GM20431 (cell line): Measurements from ENCODE around the gene TMUB1.
"Not testable (repeated sequence)": the region's sequence is repeated elsewhere in the genome, so short reads cannot be mapped to it uniquely, and the experiment has no call there.

ENCODE experiments used
- in situ Hi-C: fragments of 300-500 bp; cut with MseI, MboI; formaldehyde crosslinking; loops from one replicate; pipeline ENCODE4 v1.15.0; 2020; ENCODE audit warnings: low sequenced_read_pairs; ENCODE audit not compliant: unreplicated experiment

The TMUB1 gene

DNA sequence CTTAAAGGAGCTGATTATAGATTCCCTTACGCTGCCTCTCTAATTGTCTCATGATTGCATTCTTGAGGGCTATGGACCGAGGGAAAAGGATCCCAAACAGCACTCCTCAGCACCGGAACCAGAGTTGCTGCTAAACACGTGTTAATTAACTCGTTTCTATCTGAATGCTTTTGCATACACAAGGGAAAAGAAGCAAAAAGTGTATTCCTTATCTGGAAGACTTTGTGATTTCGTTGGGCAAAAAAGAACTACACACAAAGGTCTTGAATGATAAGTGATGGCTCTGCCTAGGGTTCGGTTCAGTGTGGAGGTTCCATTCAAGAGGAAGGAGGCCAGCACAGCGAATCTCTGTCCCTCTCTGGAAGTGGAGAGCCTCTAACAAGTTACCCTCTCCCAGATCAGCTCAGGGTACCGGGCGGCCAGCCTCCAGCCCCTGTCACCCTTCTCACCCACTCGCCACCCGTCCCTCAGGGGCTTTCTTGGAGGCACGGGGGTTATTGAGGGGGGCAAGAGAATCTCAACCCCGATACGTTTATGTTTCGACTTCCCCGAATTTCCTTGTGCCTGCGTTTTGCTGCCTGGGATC lies 24.4 kb downstream of the TMUB1 start:
- in situ Hi-C loops: no loop called here

GRCh38 chr7:151057989-151058780 lies 25.1 kb downstream of the TMUB1 start:
- in situ Hi-C loops: no loop called here

DNA sequence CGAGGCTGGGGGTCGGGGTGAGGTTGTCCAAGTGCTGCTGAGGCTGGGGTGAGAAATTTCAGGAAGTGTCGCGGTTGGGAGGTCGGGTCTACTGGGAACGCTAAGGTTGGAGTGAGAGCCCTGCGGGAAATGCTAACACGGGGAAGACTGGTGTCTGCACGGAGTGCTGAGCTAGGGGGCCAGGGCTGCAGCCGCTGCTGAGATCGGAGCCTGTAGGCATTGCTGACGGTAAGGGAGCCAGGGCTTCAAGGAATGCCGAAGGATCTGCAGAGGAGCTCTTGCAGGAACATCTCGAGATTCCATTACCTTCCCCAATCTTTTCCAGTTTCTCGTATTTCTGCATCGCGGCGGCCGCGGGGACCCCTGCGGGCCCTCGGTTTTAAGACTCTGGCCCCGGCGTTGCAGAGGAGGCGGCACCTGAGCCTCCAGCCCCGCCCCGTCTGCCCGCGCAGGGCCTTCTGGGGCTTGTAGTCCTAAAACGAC lies 25.7 kb downstream of the TMUB1 start, which contains the start of gene CDK5:
Gene CDK5 (minus strand): TSS at position 392 of the 483 bp plus-strand sequence. CDS start 49 bp downstream, at position 343.
- in situ Hi-C loops: no loop called here

- in situ Hi-C loops: no loop called here
Observed at GRCh38 chr7:151056666-151057505, 26.4 kb downstream of the TMUB1 start.

DNA sequence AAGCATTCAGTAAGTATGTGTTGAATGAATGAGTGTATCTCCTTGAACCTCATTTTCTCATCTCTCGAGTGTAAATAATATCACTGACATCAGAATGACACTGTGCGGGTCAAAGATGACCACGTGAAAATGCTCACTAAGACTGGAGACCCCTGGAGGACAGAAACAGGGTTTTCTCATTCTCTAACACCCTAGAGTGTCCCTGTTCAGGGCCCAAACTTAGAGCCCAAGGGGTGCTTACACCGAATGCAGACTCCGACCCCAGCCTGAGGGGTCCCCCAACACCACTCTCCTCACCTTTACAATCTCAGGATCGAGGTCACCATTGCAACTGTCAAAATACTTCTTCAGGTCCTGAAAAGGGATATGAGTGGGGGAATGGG lies 27.0 kb downstream of the TMUB1 start:
- in situ Hi-C loops: no loop called here

- in situ Hi-C loops: no loop called here
Observed at GRCh38 chr7:151053751-151054150, 29.5 kb downstream of the TMUB1 start.

- in situ Hi-C loops: no loop called here
Observed at GRCh38 chr7:151053096-151053495, 30.2 kb downstream of the TMUB1 start.

DNA sequence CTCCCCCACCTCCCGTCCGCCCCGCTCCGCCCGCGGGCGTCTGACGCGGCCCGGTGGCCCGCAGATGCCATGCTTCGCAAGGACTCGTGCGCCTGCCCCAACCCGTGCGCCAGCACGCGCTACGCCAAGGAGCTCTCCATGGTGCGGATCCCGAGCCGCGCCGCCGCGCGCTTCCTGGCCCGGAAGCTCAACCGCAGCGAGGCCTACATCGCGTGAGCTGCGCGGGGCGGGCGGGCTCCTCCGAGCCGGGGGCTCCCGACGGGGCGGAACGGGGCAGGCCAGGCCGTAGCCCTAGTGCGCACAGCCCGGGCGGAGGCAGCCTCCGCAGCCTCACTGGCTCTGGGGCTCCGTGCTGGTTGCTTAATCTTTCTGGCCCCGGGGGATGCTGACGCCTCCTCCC lies 32.2 kb downstream of the TMUB1 start:
- in situ Hi-C loops: no loop called here

DNA sequence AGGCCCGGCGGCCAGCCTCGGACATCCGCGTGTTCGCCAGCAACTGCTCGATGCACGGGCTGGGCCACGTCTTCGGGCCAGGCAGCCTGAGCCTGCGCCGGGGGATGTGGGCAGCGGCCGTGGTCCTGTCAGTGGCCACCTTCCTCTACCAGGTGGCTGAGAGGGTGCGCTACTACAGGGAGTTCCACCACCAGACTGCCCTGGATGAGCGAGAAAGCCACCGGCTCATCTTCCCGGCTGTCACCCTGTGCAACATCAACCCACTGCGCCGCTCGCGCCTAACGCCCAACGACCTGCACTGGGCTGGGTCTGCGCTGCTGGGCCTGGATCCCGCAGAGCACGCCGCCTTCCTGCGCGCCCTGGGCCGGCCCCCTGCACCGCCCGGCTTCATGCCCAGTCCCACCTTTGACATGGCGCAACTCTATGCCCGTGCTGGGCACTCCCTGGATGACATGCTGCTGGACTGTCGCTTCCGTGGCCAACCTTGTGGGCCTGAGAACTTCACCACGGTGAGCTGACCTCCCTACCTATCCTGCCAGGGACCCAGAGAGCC lies 34.3 kb downstream of the TMUB1 start:
- in situ Hi-C loops: no loop called here

GRCh38 chr7:151047976-151048815 lies 35.1 kb downstream of the TMUB1 start, which contains the start of gene ASIC3:
Gene ASIC3 (plus strand): TSS chr7:151048531. CDS start chr7:151048886, 355 bp downstream.
- in situ Hi-C loops: no loop called here

DNA sequence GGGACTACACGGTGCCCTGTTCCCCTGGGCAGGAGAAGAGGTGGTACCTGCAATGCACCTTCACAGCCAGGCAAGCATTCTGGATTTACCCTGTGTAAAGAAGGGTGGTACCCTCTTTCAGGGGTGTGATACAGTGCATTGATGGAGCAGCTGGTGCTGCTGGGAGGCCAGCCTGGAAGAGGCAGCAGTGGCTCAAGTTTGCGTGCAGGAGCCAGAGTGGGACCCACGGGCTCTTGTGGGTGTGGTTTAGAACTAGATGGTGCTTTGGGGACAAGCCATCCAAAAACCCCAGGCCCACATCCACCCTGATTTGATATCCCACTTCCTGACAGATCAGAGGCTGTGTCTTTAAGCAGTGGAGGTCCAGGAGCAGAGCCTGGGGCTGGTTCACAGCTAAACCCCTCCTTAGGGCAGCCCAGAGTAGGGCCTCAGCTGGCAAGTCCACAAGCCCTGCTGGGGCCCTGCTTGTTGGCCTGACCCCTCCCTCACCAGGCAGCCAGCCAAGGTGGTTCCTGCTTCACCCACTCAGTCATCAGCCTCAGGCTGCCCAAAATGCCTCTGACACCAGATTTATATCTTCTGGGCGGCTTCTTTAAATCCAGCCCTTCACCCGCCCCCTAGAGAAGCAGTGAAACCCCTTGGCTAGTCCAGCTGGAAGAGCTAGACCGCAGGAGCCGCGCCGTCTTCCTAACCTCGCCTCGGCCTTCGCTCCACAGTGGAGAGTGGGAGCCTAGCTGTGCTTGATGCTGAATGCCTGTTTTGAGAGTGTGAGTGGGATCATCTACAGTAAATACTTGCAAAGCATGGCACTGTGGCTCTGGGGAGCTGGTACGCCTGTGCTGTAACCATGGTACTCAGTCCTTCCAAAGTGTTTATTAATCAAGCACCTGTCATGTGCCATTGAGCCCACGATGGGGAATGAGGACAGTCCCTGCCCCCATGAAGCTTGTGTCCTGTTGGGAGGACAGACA lies 36.4 kb downstream of the TMUB1 start:
- in situ Hi-C loops: no loop called here

- in situ Hi-C loops: no loop called here
Observed at GRCh38 chr7:151045967-151046366, 37.3 kb downstream of the TMUB1 start.

DNA sequence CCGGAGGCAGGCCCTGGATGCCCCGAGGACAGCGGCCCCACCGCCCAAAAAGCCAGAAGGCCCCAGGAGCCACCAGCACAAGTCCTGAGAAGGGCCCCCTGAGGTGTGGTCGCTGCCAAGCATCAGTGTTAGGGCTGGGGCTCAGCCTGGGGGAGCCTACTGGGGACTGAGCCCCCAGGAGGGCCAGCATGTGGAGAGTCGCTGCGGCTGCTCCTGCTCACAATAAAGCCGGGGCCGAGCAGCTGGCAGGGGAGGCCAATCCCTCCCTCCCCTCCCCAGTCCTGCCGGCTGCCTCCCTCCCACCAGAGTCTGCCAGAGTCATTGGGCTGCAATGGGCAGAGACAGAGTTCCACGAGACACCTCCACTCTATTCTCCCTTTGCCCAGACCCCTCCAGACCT lies 38.0 kb downstream of the TMUB1 start:
- in situ Hi-C loops: no loop called here

DNA sequence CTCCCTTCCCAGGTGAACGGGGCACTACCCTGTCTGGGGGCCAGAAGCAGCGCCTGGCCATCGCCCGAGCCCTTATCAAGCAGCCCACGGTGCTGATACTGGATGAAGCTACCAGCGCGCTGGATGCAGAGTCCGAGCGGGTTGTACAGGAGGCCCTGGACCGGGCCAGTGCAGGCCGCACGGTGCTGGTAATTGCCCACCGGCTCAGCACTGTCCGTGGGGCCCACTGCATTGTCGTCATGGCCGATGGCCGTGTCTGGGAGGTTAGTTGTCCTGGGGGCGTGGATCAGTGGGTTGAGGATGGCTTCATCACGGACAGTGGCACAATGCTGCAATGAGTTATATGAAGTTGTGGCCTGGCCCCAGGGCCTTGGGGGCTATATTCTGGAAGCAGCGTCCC lies 39.3 kb downstream of the TMUB1 start:
- in situ Hi-C loops: no loop called here

DNA sequence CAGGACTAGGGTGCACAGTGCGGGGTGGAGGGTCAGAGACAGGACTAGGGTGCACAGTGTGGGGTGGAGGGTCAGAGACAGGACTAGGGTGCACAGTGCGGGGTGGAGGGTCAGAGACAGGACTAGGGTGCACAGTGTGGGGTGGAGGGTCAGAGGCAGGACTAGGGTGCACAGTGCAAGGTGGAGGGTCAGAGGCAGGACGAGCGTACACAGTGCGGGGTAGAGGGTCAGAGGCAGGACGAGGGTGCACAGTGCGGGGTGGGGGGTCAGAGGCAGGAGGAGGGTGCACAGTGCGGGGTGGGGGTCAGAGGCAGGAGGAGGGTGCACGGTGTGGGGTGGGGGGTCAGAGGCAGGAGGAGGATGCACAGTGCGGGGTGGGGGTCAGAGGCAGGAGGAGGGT lies 39.8 kb downstream of the TMUB1 start:
- in situ Hi-C loops: not testable (repeated sequence)

GRCh38 chr7:151040616-151041375 lies 42.5 kb downstream of the TMUB1 start:
- in situ Hi-C loops: no loop called here

- in situ Hi-C loops: no loop called here
Observed at GRCh38 chr7:151039850-151040548, 43.3 kb downstream of the TMUB1 start.
